ENCODE measurements around the gene NDUFA12.
A peak's percentile ranks its signal among the peaks of the same experiment; 100 is the strongest.

Gene NDUFA12

DNA sequence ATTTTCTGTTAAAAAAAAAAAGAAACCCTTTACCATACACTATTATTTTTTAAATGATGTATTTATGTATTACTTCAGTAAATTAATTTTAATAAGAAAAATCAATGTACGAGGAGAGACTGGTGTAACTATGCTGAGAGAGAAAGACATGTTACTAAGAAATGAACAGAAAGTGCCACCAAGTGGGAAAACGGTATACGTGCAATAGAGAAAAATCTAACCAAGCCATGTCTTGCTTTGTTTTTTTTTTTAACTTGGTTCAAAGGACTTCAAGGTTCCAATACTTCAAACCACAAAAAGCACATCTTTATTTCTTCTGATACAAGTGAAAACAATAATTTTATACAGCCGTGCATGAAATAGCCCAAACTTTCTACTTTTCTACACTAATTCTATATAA, 22.9 kb downstream of the NDUFA12 start:
- DNase-seq (ENCODE audit: low read depth): no peak

DNA sequence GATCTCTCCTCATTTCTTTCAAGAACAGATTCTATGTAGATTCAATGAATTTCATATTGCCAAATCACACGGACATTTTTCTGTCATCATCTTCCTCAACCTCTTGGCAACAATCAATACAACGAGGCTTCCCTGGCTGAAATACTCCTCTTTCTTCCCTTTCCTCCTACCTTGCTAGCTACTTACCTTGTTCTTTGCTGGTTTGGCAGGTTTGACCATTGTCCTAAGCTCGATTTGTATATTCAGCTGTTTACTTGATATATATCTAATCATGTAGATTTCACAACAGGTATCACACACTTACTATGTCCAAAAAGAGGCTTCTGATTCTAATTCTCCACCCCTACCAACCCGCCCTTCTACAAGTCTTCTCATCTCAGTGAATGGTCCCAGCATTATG, 23.6 kb downstream of the NDUFA12 start:
- DNase-seq (ENCODE audit: low read depth): no peak

DNA sequence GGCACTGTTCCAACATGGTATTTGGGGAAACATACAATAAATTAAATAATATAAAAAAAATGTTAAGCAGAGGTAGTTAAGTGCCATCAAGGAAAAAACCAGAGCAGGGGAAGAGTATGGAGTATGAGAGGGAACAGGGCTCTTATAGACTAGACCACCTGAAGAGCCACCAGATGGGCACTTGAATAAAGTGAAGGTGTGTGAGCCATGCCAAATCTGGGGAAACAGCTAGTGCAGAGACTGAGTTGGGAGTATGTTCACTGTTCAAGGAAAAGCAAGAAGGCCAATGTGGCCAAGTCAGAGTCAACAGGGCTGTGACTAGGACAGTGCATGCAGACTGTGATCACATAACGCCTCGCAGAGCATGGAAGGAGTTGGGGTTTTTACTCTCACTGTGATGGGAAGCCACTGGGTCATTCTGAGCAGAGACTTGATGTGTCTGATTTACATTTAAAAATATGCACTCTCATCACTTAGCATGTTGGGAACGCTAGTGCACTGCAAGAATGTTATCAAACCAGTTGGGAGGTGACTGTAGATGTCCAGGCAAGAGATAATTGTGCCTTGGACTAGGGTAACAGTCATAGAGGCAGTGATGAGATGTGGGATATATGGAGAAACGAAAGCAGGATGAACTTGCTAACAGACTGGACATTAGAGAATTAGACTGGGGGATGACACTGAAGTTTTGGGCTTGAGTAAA, 25.6 kb downstream of the NDUFA12 start:
- no peak for DNase-seq (ENCODE audit: low read depth)

DNA sequence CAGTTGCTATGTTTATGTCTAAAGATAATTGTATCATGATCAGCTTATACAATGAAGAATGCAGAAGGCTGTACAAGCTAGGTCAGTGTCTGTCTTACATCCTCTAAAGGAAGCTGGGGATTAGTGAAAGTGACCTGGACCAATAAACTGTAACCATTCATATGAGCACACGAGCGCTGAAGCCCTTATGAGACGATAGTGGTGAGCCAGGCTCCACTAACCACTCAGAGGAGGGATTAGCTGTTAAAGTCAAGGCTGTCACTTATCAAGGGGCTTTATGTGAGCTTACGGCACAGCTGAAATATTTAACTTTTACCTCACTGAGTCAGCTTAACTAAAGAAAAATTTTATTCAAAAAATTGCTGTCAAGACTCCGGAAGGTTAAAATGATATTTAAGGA, 30.3 kb downstream of the NDUFA12 start:
- no peak for DNase-seq (ENCODE audit: low read depth)

DNA sequence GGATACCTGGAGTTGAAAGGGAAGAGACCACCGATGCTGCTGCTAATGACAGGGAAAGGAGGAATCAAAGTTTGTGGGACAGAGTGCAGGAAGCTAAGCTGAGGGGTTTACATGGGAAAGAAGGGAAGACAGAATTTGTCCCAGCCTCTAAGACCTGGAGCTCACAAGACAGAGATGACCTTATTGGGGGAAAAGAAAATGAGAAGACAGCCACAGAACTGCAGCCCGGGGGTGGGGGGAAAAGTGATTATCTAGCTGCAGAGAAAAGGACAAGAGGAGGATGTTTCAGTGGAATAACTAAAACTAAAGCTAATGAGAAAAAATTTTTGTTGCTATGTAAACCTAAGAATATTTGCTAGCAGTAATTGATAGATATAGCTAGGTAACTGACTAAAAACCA, 30.7 kb downstream of the NDUFA12 start:
- DNase-seq (ENCODE audit: low read depth): no peak

DNA sequence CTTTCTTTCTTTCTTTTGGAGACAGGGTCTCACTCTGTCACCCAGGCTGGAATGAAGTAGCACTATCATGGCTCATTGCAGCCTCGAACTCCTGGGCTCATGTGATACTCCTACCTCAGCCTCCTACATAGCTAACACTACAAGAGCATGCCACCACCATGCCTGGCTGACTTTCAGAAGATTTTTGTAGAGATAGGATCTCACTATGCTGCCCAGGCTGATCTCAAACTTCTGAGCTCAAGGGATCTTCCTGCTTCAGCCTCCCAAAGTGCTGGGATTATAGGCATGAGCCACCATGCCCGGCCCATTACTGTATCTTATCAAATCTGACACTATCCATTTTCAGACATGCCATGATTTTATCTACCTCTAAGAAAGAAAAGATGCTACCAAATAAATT, 31.6 kb downstream of the NDUFA12 start:
- no peak for DNase-seq (ENCODE audit: low read depth)

DNA sequence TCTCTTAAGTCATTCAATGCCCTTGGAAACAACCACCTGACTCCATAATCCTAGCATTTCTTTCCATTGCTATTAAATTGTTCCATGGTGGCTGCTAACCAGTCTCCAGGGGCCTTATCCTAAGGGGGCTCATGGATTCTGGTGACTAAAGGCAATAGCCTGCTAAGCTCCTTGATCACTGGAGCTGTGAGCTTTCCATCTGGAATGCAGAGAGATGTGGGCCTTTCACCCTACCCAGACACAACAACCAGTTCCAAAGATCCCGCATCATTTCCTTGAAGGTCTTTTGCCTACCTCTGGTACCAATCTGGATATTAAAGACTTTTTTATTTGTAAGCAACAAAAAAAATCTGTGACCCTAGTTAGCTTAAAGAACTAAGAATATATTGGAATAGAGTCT, 32.9 kb downstream of the NDUFA12 start:
- DNase-seq (ENCODE audit: low read depth): no peak

DNA sequence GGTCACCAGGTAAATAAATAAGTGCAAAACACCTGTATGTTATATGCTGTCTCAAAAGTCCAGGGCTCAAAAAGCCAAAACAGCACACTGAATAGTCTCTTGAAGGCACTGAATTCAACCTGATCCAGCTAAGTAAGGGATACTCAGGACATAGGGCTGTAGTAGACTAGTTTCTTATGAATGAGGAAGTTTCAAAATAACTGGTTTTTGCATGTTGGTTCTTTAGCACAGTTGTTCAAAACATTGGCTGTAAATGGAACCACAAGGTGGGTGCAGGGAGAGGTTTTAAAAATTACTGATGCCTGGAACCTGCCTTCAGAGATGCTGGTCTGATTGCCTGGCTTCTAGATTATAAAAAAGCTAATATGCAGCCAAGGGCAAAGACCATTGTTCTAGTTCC, 34.1 kb downstream of the NDUFA12 start:
- no peak for DNase-seq (ENCODE audit: low read depth)

DNA sequence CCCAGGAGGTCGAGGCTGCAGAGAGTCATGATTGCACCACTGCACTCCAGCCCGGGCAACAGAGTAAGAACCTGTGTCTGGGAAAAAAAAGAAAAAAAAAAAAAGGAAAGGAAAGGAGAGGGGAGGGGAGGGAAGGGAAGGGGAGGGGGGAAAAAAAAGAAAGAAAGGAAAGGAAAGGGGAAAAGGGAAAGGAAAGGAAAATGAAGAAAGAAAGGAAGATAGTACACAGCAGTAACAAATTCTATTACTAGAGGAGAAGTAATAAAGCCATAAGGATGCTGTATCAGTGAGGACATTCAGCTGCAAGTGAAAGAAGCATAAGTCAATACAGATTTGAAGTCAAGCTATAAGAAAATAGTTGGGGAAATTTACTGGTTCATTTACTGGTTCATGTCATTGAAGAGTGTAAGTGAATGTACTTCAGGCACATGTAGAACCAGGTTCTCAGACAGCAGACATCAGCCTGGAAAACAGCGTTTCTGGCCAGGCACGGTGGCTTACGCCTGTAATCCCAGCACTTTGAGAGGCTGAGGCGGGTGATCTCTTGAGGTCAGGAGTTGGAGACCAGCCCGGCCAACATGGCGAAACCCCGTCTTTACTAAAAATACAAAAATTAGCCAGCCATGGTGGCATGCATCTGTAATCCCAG, 37.4 kb downstream of the NDUFA12 start:
- no peak for DNase-seq (ENCODE audit: low read depth)

DNA sequence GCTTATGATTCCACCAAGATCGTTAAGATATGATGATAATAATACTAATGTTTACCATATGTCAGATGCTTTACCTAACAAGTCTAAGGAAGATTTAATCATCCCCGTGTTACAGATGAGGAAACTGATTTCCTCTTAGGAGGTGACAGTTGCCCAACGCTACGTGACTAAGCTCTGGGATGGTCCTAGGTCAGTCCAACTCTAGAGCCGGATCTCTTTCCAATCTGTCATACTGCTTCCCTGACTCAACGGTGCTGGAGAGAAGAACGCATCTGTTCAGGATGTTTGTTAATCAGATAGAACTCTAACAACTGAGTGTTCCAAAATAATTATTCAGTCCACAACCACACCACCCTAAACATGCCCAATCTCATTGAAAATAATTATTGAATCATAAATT, 39.8 kb downstream of the NDUFA12 start:
- no peak for DNase-seq (ENCODE audit: low read depth)

DNA sequence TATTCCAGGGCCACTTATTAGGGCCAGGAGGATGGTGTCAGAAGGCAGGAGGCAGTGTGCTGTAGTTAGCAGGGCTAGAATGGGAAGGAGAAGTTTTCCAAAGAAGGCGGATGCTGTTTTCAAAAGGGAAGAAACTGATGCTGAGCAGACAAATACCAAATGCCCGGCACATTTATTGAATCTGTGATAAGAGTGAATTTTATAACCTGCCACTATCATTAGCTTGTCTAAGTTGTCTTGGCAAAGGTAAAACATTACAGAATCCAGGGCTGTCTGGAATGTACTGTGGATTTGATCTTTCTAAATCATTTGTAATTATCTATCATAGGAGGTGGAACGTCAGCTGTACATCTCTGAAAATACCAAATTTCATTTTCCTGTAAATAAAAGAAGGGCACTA, 40.8 kb downstream of the NDUFA12 start:
- no peak for DNase-seq (ENCODE audit: low read depth)

DNA sequence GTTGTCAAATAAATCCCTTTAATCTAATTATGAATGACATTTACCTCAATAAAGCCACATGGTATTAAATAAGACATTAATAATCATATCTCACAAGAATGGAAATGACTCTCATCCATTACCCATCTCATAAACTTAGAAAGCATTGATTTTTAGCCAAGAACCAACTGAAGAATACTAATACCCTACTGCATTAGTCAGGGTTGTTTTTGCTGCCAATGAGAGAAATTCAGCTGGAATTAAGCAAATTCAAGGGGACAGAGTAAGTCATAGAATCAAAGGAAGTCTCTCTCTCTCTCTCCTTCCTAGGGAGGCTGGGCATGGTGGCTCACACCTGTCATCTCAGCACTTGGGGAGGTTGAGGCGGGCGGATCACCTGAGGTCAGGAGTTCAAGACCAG, 41.6 kb downstream of the NDUFA12 start:
- DNase-seq (ENCODE audit: low read depth): no peak

DNA sequence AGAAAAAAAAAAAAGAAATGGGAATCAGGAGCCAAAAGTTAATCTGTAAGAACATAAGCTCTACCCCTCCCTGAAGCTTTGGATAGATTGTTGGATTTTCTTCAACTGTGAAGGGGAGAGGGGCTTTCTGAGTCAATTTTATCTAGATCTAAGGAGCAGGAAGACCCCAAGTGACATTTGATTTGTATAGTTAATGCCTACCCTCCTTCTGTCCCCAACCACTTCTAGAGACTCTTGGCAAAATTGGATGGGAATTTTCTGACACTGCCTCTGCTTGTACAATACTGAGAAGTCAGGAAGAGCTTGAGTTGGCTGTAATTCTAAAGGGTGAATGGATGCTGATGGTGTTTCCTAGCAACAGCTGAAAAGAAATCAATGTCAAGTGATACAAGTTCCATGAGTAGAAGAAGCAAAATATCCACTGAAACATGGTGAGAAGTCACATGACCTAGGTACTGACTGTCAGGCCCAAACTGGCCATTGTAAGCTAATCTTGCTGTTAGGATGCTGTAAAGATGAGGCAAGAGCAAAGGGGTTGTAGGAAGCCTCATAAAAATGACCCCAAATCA, 42.2 kb downstream of the NDUFA12 start:
- no peak for DNase-seq (ENCODE audit: low read depth)

DNA sequence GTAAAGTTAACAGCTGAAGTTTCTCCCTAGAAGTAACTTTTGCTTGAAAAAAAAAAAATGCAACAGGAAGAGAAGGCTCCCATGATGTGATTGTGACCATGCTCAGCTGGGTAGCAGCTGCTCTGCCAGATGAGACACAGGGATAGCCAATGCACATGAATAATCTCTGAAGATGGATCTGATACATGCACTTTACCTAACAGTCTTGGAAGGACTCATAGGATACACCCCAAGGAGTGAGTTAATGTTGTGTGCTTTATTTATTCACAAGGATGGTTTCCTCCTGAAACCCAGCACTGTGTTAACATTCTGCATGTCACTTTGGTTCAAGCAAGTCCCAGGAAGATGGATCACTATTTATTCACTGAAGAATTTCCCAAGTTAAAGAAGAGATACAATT, 46.5 kb downstream of the NDUFA12 start:
- DNase-seq (ENCODE audit: low read depth): no peak

DNA sequence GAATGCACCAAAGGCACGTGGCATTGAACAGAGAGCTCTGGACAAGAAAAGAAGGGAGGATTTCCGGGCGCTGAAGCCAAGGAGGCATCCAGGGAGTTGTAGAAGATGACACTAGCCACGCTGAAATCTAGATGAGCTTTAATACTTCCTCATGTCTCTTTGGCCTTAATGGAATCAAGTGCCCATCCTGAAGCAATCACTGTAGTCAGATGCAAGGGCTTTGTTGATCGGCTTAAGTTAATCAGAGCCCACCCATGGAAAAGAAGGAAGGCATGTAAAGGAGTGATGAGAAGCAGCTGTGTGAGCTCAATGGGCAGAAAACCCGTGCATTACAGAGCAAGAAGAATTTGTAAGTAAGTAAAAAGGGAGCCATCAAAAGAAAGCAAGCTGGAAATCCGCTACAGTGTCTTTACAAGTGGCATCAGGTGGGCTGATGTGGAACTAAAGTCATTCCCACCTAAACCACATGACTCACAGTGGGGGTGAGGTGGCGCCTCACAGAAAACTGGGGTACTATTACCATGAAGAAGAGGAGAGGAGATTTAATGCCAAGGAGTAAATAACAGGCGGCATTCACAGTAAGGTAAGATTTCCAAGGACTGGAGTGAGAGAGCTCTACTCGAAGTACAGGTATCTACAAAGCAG, 48.4 kb downstream of the NDUFA12 start:
- DNase-seq (ENCODE audit: low read depth): no peak

DNA sequence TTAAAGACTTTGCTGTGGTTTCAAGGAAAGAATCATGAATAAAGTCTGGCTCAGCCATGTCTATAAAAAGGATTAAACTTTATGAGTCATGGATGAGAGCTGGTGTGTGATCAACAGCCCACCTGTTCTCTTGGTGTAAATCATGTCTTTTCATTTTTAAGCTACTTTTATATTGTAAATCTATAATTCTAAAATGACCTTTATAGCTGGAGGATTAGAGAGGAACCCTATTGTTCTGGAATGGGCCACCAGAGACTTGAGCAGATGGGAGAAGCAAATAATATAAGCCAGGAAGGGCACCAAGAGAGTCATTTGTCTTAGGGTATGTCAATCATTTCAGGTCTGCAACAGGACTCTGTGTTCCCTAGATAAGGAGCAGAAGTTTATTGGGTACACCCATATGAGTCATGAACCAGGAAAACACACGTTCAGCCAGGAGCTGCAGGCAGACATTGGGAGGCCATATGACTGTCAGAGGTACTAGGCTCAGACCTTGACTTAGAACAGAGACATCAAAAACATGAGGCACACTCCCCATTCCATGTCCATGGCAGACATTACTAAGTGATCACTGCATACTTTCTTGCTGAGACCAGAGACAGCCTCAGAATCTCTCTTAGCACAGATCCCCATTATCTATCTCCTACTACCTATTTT, 49.3 kb downstream of the NDUFA12 start:
- DNase-seq (ENCODE audit: low read depth): peak; percentile 11

DNA sequence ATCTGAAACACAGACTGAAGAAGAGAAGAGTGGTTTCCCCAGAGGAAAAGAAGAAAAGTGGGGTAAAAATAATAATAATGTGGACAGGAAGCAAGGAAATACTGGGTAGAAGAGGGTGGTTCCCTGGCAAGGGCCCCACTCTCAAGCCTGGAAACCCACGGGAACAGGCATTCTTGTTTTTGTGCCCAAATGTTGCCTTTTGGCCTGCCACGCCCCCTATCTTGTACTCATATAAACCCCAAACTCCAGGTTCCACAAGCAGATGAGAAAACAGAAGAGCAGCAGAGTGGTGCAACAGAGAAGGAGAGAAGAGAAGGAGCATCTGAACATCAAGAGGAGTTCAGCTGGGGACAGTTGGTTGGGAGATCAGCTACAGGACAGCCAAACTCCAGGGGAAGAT, 51.2 kb downstream of the NDUFA12 start:
- no peak for DNase-seq (ENCODE audit: low read depth)

DNA sequence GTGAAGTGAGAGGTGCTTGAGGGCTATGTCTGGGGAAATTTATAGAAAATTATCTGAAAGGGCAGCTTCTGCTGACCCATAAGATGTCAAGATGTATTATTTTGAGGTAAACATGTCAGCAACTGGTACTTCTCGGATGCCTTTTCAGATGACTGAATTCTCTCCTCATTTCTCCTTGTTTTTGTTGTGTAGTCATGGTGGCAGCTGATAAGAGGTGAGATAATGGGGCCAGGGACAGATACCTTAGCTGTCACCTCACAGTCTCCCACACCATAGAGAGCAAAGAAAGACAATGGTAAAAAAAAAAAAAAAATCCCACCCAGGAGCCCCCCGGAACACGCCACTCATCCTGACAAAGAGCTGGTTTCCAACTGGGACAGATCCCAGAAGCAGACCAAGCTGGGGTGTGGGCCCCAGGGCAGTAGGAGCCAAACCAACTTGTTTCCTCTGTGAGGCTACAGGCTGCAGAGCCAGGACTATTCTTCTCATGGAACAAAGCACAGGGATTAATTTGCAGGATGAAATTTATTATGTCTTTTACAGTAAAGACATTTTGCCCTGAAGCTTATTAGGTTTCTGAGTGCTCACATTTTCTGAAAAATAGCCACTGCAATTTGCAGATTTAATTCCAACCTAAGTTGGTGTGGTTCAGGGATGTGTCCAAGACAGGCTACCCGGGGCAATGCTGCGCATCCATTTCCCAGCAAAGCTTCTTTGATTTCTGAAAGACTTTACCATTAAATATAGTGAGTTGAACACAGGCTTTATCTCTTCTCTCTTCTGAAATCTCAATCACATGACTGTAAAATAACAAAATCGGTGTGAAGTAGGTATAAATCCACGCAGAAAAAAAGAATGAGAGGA, 52.2 kb downstream of the NDUFA12 start:
- DNase-seq (ENCODE audit: low read depth): no peak

DNA sequence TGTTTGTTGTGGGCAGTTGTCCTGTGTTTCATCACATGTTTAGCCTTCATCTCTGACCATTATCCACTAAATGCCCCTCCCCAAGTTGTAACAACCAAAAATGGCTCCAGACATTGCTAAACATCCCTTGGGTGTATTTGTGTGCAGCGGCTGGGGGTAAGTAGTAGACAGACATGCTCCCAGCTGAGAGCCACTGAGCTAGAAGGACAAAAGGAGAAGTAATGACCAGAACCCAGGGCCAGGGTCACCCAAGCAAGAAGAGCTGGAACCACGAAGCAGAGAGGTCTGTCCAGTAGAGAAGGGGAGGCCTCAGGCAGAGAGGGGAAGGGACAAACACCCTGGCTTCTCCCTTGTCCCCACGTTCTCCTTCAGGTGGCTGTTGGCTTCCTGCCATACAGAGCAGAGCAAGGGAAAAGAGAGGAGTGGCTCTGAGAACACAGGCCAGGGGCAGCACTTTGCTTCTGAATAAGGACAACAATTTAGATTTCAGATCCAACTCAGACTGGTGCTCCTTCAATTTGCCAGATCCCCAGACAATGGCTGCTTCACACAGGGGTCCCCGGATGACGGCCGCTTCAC, 55.2 kb downstream of the NDUFA12 start:
- DNase-seq (ENCODE audit: low read depth): no peak

DNA sequence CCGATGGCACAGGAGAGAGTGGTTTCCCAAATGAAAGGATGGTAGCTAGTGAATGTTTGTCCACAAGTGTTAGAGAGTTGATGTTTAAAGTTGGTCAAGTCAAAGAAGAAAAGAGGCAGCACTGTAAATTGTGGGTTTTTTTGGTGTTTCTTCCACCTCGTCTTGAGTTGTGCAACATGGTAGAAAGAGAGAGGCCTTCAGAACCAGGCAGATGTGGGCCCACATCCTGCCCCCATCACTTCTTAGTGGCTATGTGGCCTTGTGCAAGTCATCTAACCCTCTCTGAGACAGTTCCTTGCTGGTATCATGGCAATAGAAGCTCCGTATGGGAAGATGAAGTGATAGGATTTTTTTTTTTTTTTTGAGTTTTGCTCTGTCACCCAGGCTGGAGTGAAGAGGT, 60.8 kb downstream of the NDUFA12 start:
- no peak for DNase-seq (ENCODE audit: low read depth)

DNA sequence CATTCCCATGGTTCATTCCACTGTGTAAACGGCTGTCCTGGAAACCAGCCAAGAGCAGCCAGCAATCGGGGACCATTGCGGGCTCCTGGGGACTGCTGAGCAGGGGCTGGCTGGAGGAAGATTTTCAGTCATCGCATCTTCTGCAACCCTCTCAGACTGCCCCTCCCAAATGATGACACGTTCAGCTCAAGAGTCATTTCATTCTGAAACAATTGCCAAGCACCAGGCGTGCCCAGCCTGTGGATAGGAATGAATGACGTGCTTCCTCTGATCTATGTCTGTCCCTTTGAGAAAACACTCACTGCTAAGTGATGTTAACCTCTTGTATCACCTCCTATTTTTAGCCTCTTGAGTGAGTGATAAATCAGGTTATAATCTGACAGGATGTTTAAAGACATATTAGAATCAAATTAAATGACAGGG, 62.0 kb downstream of the NDUFA12 start:
- peak; percentile 58 for DNase-seq (ENCODE audit: low read depth)

All from HS-27A (cell line).